Measurements from ENCODE around the gene FGGY.

FGGY gene

GRCh38 chr1:59317343-59317742, 20.4 kb downstream of the FGGY start:
- Histone ChIP-seq H3K4me3 (ENCODE audit: low read depth, low read length) (no peak overlapping the region), H3K27ac (ENCODE audit: extremely low read depth, low read depth, low read length) (no peak overlapping the region), H3K36me3 (ENCODE audit: control insufficient read depth in 2 of 2, insufficient read depth in 1 of 2, low read length in 2 of 2) (no peaks in the 10 kb centered on the region), H3K9me3 (ENCODE audit: control insufficient read depth, insufficient read depth, low read depth, low read length) (no peaks in the 10 kb centered on the region), H3K4me1 (ENCODE audit: control insufficient read depth, insufficient read depth, low read length) (peaks cover 3% of the 10 kb centered on the region; the same call in 1 of the 2 replicates)
- no peak for TF ChIP-seq ZNF76 (tag by site-specific recombination; IDR thresholded peaks at IDR 0.05; ENCODE audit: borderline replicate concordance, low read depth)
- no peak for TF ChIP-seq ZFP41 (tag by site-specific recombination; IDR thresholded peaks at IDR 0.05; ENCODE audit: borderline replicate concordance)
- no peak for TF ChIP-seq ZFP37 (tag by site-specific recombination; IDR thresholded peaks at IDR 0.05)
- TF ChIP-seq ZNF174 (tag by site-specific recombination; IDR thresholded peaks at IDR 0.05) = no peak
- TF ChIP-seq, protein P1, sequence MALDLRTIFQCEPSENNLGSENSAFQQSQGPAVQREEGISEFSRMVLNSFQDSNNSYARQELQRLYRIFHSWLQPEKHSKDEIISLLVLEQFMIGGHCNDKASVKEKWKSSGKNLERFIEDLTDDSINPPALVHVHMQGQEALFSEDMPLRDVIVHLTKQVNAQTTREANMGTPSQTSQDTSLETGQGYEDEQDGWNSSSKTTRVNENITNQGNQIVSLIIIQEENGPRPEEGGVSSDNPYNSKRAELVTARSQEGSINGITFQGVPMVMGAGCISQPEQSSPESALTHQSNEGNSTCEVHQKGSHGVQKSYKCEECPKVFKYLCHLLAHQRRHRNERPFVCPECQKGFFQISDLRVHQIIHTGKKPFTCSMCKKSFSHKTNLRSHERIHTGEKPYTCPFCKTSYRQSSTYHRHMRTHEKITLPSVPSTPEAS (tag by site-specific recombination; IDR thresholded peaks at IDR 0.05) = no peak
- TF ChIP-seq ZNF626 (tag by site-specific recombination; IDR thresholded peaks at IDR 0.05) = no peak
- no peak for TF ChIP-seq KLF10 (tag by site-specific recombination; IDR thresholded peaks at IDR 0.05)
- TF ChIP-seq SCRT1 (tag by site-specific recombination; IDR thresholded peaks at IDR 0.05; ENCODE audit: borderline replicate concordance) = no peak
- TF ChIP-seq, protein P2, sequence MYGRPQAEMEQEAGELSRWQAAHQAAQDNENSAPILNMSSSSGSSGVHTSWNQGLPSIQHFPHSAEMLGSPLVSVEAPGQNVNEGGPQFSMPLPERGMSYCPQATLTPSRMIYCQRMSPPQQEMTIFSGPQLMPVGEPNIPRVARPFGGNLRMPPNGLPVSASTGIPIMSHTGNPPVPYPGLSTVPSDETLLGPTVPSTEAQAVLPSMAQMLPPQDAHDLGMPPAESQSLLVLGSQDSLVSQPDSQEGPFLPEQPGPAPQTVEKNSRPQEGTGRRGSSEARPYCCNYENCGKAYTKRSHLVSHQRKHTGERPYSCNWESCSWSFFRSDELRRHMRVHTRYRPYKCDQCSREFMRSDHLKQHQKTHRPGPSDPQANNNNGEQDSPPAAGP (tag by site-specific recombination; IDR thresholded peaks at IDR 0.05) = no peak
- no peak for TF ChIP-seq TCF7L2 (IDR thresholded peaks at IDR 0.05; ENCODE audit: borderline replicate concordance, low read depth, low read length)
- TF ChIP-seq ZNF341 (tag by site-specific recombination; IDR thresholded peaks at IDR 0.05; ENCODE audit: low read depth) = no peak
- TF ChIP-seq ZNF677 (tag by site-specific recombination; IDR thresholded peaks at IDR 0.05) = no peak
- no peak for TF ChIP-seq KLF1 (tag by site-specific recombination; IDR thresholded peaks at IDR 0.05)
- no peak for TF ChIP-seq ZNF121 (tag by site-specific recombination; IDR thresholded peaks at IDR 0.05)
- TF ChIP-seq GFI1B (tag by site-specific recombination; IDR thresholded peaks at IDR 0.05) = no peak
- no peak for TF ChIP-seq ZNF423 (tag by site-specific recombination; IDR thresholded peaks at IDR 0.05)
- TF ChIP-seq ZNF664 (tag by site-specific recombination; IDR thresholded peaks at IDR 0.05) = no peak
- no peak for TF ChIP-seq ZNF621 (tag by site-specific recombination; IDR thresholded peaks at IDR 0.05)
- CTCF ChIA-PET = no interaction called here
- POLR2A ChIA-PET = no interaction called here

GRCh38 chr1:59317780-59318179, 20.9 kb downstream of the FGGY start:
- H3K4me1 ChIP-seq (ENCODE audit: control insufficient read depth, insufficient read depth, low read length) = peaks cover 3% of the 10 kb centered on the region; the same call in 1 of the 2 replicates
- H3K9me3 ChIP-seq (ENCODE audit: control insufficient read depth, insufficient read depth, low read depth, low read length) = no peaks in the 10 kb centered on the region
- ChIA-PET POLR2A (no interaction called here), CTCF (no interaction called here)
- peak; percentile 78 for TF ChIP-seq GLIS1 (tag by site-specific recombination; IDR thresholded peaks at IDR 0.05)
- TF ChIP-seq ZIC2 (tag by site-specific recombination; IDR thresholded peaks at IDR 0.05) = peak; percentile 74
- TF ChIP-seq ZNF37A (tag by site-specific recombination; IDR thresholded peaks at IDR 0.05) = no peak
- TF ChIP-seq SETDB1 (IDR thresholded peaks at IDR 0.05; ENCODE audit: insufficient read length, low read length) = no peak
- TF ChIP-seq, protein P3, sequence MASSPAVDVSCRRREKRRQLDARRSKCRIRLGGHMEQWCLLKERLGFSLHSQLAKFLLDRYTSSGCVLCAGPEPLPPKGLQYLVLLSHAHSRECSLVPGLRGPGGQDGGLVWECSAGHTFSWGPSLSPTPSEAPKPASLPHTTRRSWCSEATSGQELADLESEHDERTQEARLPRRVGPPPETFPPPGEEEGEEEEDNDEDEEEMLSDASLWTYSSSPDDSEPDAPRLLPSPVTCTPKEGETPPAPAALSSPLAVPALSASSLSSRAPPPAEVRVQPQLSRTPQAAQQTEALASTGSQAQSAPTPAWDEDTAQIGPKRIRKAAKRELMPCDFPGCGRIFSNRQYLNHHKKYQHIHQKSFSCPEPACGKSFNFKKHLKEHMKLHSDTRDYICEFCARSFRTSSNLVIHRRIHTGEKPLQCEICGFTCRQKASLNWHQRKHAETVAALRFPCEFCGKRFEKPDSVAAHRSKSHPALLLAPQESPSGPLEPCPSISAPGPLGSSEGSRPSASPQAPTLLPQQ (tag by site-specific recombination; IDR thresholded peaks at IDR 0.05) = no peak
- no peak for TF ChIP-seq HOXA7 (CRISPR knock-in tag; IDR thresholded peaks at IDR 0.05; ENCODE audit: borderline replicate concordance)
- TF ChIP-seq SP3 (tag by site-specific recombination; IDR thresholded peaks at IDR 0.05) = no peak
- H3K4me3 ChIP-seq (ENCODE audit: low read depth, low read length) = no peak overlapping the region
- H3K27ac ChIP-seq (ENCODE audit: extremely low read depth, low read depth, low read length) = no peak overlapping the region
- H3K36me3 ChIP-seq (ENCODE audit: control insufficient read depth in 2 of 2, insufficient read depth in 1 of 2, low read length in 2 of 2) = no peaks in the 10 kb centered on the region

All from HEK293 (cell line).